Esophagus (tissue), 2 donors: Measurements from ENCODE around the gene TRDN. TPM values are rescaled to one million over a fixed set of nuclear protein-coding genes. Genes with fewer than 3 reads are reported as not detected.
"Not testable (repeated sequence)": the region's sequence is repeated elsewhere in the genome, so short reads cannot be mapped to it uniquely, and the experiment has no call there.

Source experiments
- H3K27ac ChIP-seq, 2 donors: one replicate each; pipeline ENCODE4 v1.5.1; 2013; ENCODE audit warnings: low read depth in 2 of 2, mild to moderate bottlenecking in 2 of 2, inconsistent platforms in 1 of 2, low read length in 1 of 2, moderate library complexity in 1 of 2
- H3K27me3 ChIP-seq, 2 donors: one replicate each; pipeline ENCODE4 v1.6.1; 2013; ENCODE audit warnings: low read length in 2 of 2, control low read depth in 1 of 2, mild to moderate bottlenecking in 1 of 2; ENCODE audit not compliant: insufficient read depth in 2 of 2, control insufficient read depth in 1 of 2
- H3K36me3 ChIP-seq, 2 donors: one replicate each; pipeline ENCODE4 v1.6.1; 2013; ENCODE audit warnings: low read length in 1 of 2; ENCODE audit not compliant: control insufficient read depth in 2 of 2, insufficient read depth in 2 of 2
- H3K4me1 ChIP-seq, 2 donors: one replicate each; pipeline ENCODE4 v1.6.1; 2013; ENCODE audit warnings: low read length in 1 of 2; ENCODE audit not compliant: control insufficient read depth in 2 of 2, insufficient read depth in 2 of 2
- H3K4me3 ChIP-seq, 2 donors: one replicate each; pipeline ENCODE4 v1.5.1; 2013; ENCODE audit warnings: low read length in 2 of 2, mild to moderate bottlenecking in 2 of 2, low read depth in 1 of 2, moderate library complexity in 1 of 2
- H3K9me3 ChIP-seq, 2 donors: one replicate each; pipeline ENCODE4 v1.6.1; 2013; ENCODE audit warnings: mild to moderate bottlenecking in 2 of 2, low read depth in 1 of 2, low read length in 1 of 2, moderate library complexity in 1 of 2; ENCODE audit not compliant: control insufficient read depth in 2 of 2, insufficient read depth in 1 of 2
- WGBS, 2 donors: extraction: QIAGEN DNeasy Blood & Tissue Kit; methylation state at CpG; one replicate each; pipeline ENCODE4 v1.1.7; 2013; 5-methylcytosine and 5-hydroxymethylcytosine counted together
- polyA plus RNA-seq, 2 donors: library from polyadenylated mRNA; stranded (reverse); fragments of 200-250 nt; gene quantifications; one replicate each; pipeline ENCODE4 v1.2.3, GENCODE V29; 2013
- donor health status: healthy with polysubstance abuse.
- donor health status: Bipolar disorder and iron deficiency.

The TRDN gene
- polyA plus RNA-seq, 2 donors, result 0.01 TPM; not detected in 1

GRCh38 chr6:123604067-123604466 lies 32.7 kb downstream of the TRDN start:
- WGBS, 2 donors, result 58 to 69% methylated on average over 6 of the region's 6 CpGs
- H3K4me3 ChIP-seq, result no peak overlapping the region
- no peaks in the 10 kb centered on the region for H3K27me3 ChIP-seq
- H3K4me1 ChIP-seq, result no peaks in the 10 kb centered on the region
- H3K9me3 ChIP-seq, result no peaks in the 10 kb centered on the region
- H3K27ac ChIP-seq, result no peak overlapping the region
- H3K36me3 ChIP-seq, result no peaks in the 10 kb centered on the region

- 86 to 91% methylated on average over 3 of the region's 3 CpGs for WGBS, 2 donors
- no peaks in the 10 kb centered on the region for H3K4me1 ChIP-seq
- H3K36me3 ChIP-seq, result no peaks in the 10 kb centered on the region
Observed at GRCh38 chr6:123598011-123598410, 38.7 kb downstream of the TRDN start.

GRCh38 chr6:123594776-123595175 lies 42.0 kb downstream of the TRDN start:
- 54 to 68% methylated on average over 2 of the region's 2 CpGs for WGBS, 2 donors
- no peak overlapping the region for H3K4me3 ChIP-seq
- H3K9me3 ChIP-seq, result no peaks in the 10 kb centered on the region
- H3K36me3 ChIP-seq, result no peaks in the 10 kb centered on the region
- no peak overlapping the region for H3K27ac ChIP-seq
- H3K4me1 ChIP-seq, result no peaks in the 10 kb centered on the region
- H3K27me3 ChIP-seq, result no peaks in the 10 kb centered on the region

More at GRCh38 chr6:123598011-123598410, 38.7 kb downstream of the TRDN start:
- Histone ChIP-seq H3K9me3 (no peaks in the 10 kb centered on the region), H3K27me3 (no peaks in the 10 kb centered on the region), H3K27ac (no peak overlapping the region), H3K4me3 (no peak overlapping the region)

- Histone ChIP-seq H3K9me3 (no peaks in the 10 kb centered on the region), H3K4me1 (no peaks in the 10 kb centered on the region), H3K27me3 (no peaks in the 10 kb centered on the region), H3K27ac (no peak overlapping the region), H3K4me3 (no peak overlapping the region), H3K36me3 (no peaks in the 10 kb centered on the region)
- WGBS, 2 donors, result 76 to 77% methylated on average over 2 of the region's 2 CpGs
Observed at GRCh38 chr6:123592426-123592825, 44.3 kb downstream of the TRDN start.

- Histone ChIP-seq H3K9me3 (no peaks in the 10 kb centered on the region), H3K27me3 (no peaks in the 10 kb centered on the region), H3K36me3 (no peaks in the 10 kb centered on the region), H3K27ac (no peak overlapping the region), H3K4me1 (no peaks in the 10 kb centered on the region), H3K4me3 (no peak overlapping the region)
- WGBS, 2 donors, result 78 to 87% methylated on average over 5 of the region's 5 CpGs
Observed at GRCh38 chr6:123589973-123590372, 46.8 kb downstream of the TRDN start.

DNA sequence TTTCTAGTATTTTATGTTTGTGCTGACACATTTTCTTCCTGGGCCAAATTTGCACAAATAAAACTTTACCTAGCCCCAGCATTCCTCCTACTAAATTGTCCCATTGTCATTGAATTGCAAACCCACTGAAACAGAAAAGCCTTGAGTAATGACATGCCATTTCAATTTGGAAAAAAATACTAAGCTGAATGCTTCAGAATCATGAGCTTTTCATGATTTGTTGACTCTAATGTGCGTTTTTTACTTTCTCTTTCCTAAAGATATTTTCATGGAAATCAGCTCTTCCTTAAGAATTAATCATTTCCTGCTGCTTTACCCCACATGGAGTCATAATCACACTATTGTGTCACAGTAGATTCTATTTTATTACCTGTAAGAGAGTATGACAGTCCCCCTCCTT lies 47.4 kb downstream of the TRDN start:
- Histone ChIP-seq H3K36me3 (no peaks in the 10 kb centered on the region), H3K9me3 (no peaks in the 10 kb centered on the region), H3K4me1 (no peaks in the 10 kb centered on the region), H3K4me3 (no peak overlapping the region), H3K27me3 (no peaks in the 10 kb centered on the region), H3K27ac (no peak overlapping the region)
- 29 to 56% methylated on average over 1 of the region's 1 CpG for WGBS, 2 donors

- Histone ChIP-seq H3K27ac (no peak overlapping the region), H3K27me3 (no peaks in the 10 kb centered on the region), H3K36me3 (no peaks in the 10 kb centered on the region), H3K4me1 (no peaks in the 10 kb centered on the region), H3K4me3 (no peak overlapping the region), H3K9me3 (no peaks in the 10 kb centered on the region)
- 61% methylated on average over 1 of the region's 1 CpG for WGBS, 2 donors
Observed at GRCh38 chr6:123588546-123588895, 48.2 kb downstream of the TRDN start.

DNA sequence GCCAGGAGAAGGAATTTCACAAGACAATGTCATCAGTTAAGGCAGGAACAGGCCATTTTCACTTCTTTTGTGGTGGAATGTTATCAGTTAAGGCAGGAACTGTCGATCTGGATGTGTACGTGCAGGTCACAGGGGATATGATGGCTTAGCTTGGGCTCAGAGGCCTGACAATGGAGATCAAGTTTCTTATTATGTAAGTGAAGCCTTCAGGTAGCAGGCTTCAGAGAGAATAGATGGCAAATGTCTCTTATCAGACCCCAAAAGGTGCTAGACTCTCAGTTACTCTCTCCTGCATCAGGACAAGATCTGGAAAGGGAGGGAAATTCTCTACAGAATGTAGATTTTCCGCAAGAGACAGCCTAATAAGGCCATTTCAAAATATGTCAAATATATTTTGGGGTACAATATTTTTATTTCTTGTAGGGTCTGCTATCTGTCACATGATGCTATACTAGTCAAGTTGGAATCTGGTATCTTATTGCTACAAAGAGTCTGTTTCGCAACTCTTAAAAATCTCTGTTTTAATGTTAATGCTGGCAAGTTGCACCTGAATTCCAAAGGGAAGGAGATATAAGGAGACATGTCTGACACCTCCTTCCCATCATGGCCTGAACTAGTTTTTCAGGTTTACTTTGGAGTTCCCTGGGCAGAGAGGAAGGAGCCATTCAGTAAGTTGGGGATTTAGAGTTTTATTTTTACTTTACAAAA lies 48.8 kb downstream of the TRDN start:
- Histone ChIP-seq H3K36me3 (no peaks in the 10 kb centered on the region), H3K27me3 (no peaks in the 10 kb centered on the region), H3K9me3 (no peaks in the 10 kb centered on the region), H3K4me3 (no peak overlapping the region), H3K27ac (no peak overlapping the region), H3K4me1 (no peaks in the 10 kb centered on the region)
- 73 to 81% methylated on average over 4 of the region's 4 CpGs for WGBS, 2 donors

GRCh38 chr6:123587407-123587806 lies 49.3 kb downstream of the TRDN start:
- 95% methylated on average over 8 of the region's 8 CpGs for WGBS, 2 donors
- not testable (repeated sequence) for H3K27me3 ChIP-seq

GRCh38 chr6:123580331-123580730 lies 56.4 kb downstream of the TRDN start:
- H3K4me3 ChIP-seq, result no peak overlapping the region
- H3K27ac ChIP-seq, result no peak overlapping the region
- no peaks in the 10 kb centered on the region for H3K27me3 ChIP-seq
- no peaks in the 10 kb centered on the region for H3K36me3 ChIP-seq
- H3K4me1 ChIP-seq, result no peaks in the 10 kb centered on the region
- H3K9me3 ChIP-seq, result no peaks in the 10 kb centered on the region

More at GRCh38 chr6:123587407-123587806, 49.3 kb downstream of the TRDN start:
- H3K9me3 ChIP-seq, H3K4me1 ChIP-seq, H3K4me3 ChIP-seq, H3K36me3 ChIP-seq, H3K27ac ChIP-seq: not testable (repeated sequence)
